Neural cell (in vitro differentiated cells): ENCODE results near the gene UQCRFS1. TPM values are rescaled to one million over a fixed set of nuclear protein-coding genes. Genes with fewer than 3 reads are reported as not detected.
A peak's percentile ranks its signal among the peaks of the same experiment; 100 is the strongest.

Experiments
- H2AFZ ChIP-seq: fragments of 200-600, 300-800 bp; sonication (generic), shearing (Covaris generic); 2 replicates; pipeline ENCODE4 v1.6.0; 2014; ENCODE audit warnings: low read depth, mild to moderate bottlenecking, antibody characterized with exemption, low read length, moderate library complexity
- H3F3A ChIP-seq: fragments of 200-600 bp; shearing (Covaris generic); 2 replicates; pipeline ENCODE4 v1.6.1; 2016; ENCODE audit warnings: mild to moderate bottlenecking, moderate library complexity, mixed read lengths, antibody characterized with exemption, low read length; ENCODE audit not compliant: insufficient read depth, poor library complexity, severe bottlenecking
- H3K27ac ChIP-seq: fragments of 200-600, 300-800 bp; sonication (generic), shearing (Covaris generic); 2 replicates; pipeline ENCODE4 v1.5.1; 2014; ENCODE audit warnings: mild to moderate bottlenecking, low read length, moderate library complexity
- H3K27me3 ChIP-seq: fragments of 300-800, 200-600 bp; sonication (generic), shearing (Covaris generic); 2 replicates; pipeline ENCODE4 v1.6.0; 2014; ENCODE audit warnings: mild to moderate bottlenecking, low read depth, low read length, moderate library complexity; ENCODE audit not compliant: insufficient read depth
- H3K36me3 ChIP-seq: fragments of 300-800, 200-600 bp; sonication (generic), shearing (Covaris generic); 2 replicates; pipeline ENCODE4 v1.5.1; 2014; ENCODE audit warnings: mild to moderate bottlenecking, antibody characterized with exemption, low read length, moderate library complexity; ENCODE audit not compliant: insufficient read depth
- H3K4me2 ChIP-seq: fragments of 300-800, 200-600 bp; sonication (generic), shearing (Covaris generic); 2 replicates; pipeline ENCODE4 v1.6.0; 2014; ENCODE audit warnings: mild to moderate bottlenecking, low read length
- H3K4me3 ChIP-seq: fragments of 300-800, 200-600 bp; sonication (generic), shearing (Covaris generic); 2 replicates; pipeline ENCODE4 v1.5.1; 2014; ENCODE audit warnings: mild to moderate bottlenecking, low read length, moderate library complexity
- H3K79me2 ChIP-seq: fragments of 200-600 bp; shearing (Covaris generic); replicated peaks from 2 replicates; pipeline ENCODE4 v1.6.0; 2014; ENCODE audit warnings: mild to moderate bottlenecking, low read length, moderate library complexity; ENCODE audit not compliant: insufficient read depth
- H3K9ac ChIP-seq: fragments of 300-800, 200-600 bp; sonication (generic), shearing (Covaris generic); 2 replicates; pipeline ENCODE4 v1.6.1; 2016; ENCODE audit warnings: mild to moderate bottlenecking, low read length, mixed read lengths
- H3K9me2 ChIP-seq: fragments of 200-600 bp; shearing (Covaris generic); 2 replicates; pipeline ENCODE4 v1.6.1; 2016; ENCODE audit warnings: mild to moderate bottlenecking, low read length, mixed read lengths; ENCODE audit not compliant: insufficient read depth
- H3K9me3 ChIP-seq: fragments of 200-600, 300-800 bp; sonication (generic), shearing (Covaris generic); 2 replicates; pipeline ENCODE4 v1.6.1; 2016; ENCODE audit warnings: mild to moderate bottlenecking, mixed run types, low read length, moderate library complexity, mixed read lengths
- H4K20me1 ChIP-seq: fragments of 200-600 bp; shearing (Covaris generic); 2 replicates; pipeline ENCODE4 v1.6.1; 2016; ENCODE audit warnings: mild to moderate bottlenecking, mixed run types; ENCODE audit not compliant: insufficient read depth
- CTCF ChIP-seq: fragments of 450-650 bp; IDR thresholded peaks from 2 replicates; pipeline ENCODE4 v1.5.1; 2014; ENCODE audit warnings: antibody characterized with exemption, mild to moderate bottlenecking, moderate library complexity; ENCODE audit not compliant: poor library complexity, severe bottlenecking
- EP300 ChIP-seq: fragments of 450-650 bp; conservative IDR thresholded peaks from 2 replicates; pipeline ENCODE4 v1.6.1; 2014; ENCODE audit warnings: antibody characterized with exemption, mild to moderate bottlenecking, moderate library complexity; ENCODE audit not compliant: poor library complexity, severe bottlenecking
- EZH2 ChIP-seq: fragments of 200-600, 300-800 bp; shearing (Covaris generic), sonication (generic); IDR thresholded peaks from 2 replicates; pipeline ENCODE4 v1.6.1; 2014; ENCODE audit warnings: antibody characterized with exemption, low read length, borderline replicate concordance, mild to moderate bottlenecking; ENCODE audit not compliant: insufficient read depth, poor library complexity, severe bottlenecking
- MXI1 ChIP-seq: fragments of 450-650 bp; conservative IDR thresholded peaks from 2 replicates; pipeline ENCODE4 v1.6.1; 2014; ENCODE audit warnings: antibody characterized with exemption, mild to moderate bottlenecking; ENCODE audit not compliant: poor library complexity, severe bottlenecking
- POLR2AphosphoS5 ChIP-seq: IDR thresholded peaks from 2 replicates; pipeline ENCODE4 v1.6.1; 2012
- RAD21 ChIP-seq: fragments of 450-650 bp; conservative IDR thresholded peaks from 2 replicates; pipeline ENCODE4 v1.6.1; 2014; ENCODE audit warnings: antibody characterized with exemption, mild to moderate bottlenecking, moderate library complexity
- REST ChIP-seq: IDR thresholded peaks from 2 replicates; pipeline ENCODE4 v1.6.1; 2012; ENCODE audit warnings: borderline replicate concordance
- SMC3 ChIP-seq: fragments of 450-650 bp; conservative IDR thresholded peaks from 2 replicates; pipeline ENCODE4 v1.6.1; 2014; ENCODE audit warnings: antibody characterized with exemption, mild to moderate bottlenecking, moderate library complexity; ENCODE audit not compliant: poor library complexity
- TAF1 ChIP-seq: IDR thresholded peaks from 2 replicates; pipeline ENCODE4 v1.6.1; 2012; ENCODE audit warnings: low read depth
- polyA plus RNA-seq: library from polyadenylated mRNA; depleted of rRNA; stranded (reverse); fragments of >200 nt; gene quantifications from 2 replicates; pipeline ENCODE4 v1.2.3, GENCODE V29; 2014

The UQCRFS1 gene
- polyA plus RNA-seq, 1 donor from 2014 or later, result 55.2 TPM

GRCh38 chr19:29241324-29241723 is 28.4 kb upstream of the UQCRFS1 start:
- no peak for TF ChIP-seq EP300
- no peak for TF ChIP-seq POLR2AphosphoS5
- TF ChIP-seq TAF1, result no peak
- TF ChIP-seq MXI1, result no peak
- no peak for TF ChIP-seq SMC3
- TF ChIP-seq CTCF, result no peak
- TF ChIP-seq RAD21, result no peak
- TF ChIP-seq EZH2, result no peak
- TF ChIP-seq REST, result no peak
- no peak overlapping the region for H3K9ac ChIP-seq

GRCh38 chr19:29239213-29239776 is 26.3 kb upstream of the UQCRFS1 start:
- Histone ChIP-seq H3K9ac (no peak overlapping the region), H3F3A (no peaks in the 10 kb centered on the region), H3K4me3 (no peak overlapping the region), H3K27ac (no peak overlapping the region), H3K4me2 (no peak overlapping the region), H3K9me3 (no peaks in the 10 kb centered on the region), H3K36me3 (no peaks in the 10 kb centered on the region), H3K79me2 (no peaks in the 10 kb centered on the region), H3K27me3 (no peaks in the 10 kb centered on the region), H3K9me2 (no peaks in the 10 kb centered on the region), H4K20me1 (no peaks in the 10 kb centered on the region), H2AFZ (no peak overlapping the region)
- no peak for TF ChIP-seq CTCF
- no peak for TF ChIP-seq REST
- no peak for TF ChIP-seq SMC3
- no peak for TF ChIP-seq RAD21
- no peak for TF ChIP-seq EZH2
- no peak for TF ChIP-seq EP300
- TF ChIP-seq POLR2AphosphoS5, result no peak
- TF ChIP-seq MXI1, result no peak
- TF ChIP-seq TAF1, result no peak

More at GRCh38 chr19:29241324-29241723, 28.4 kb upstream of the UQCRFS1 start:
- no peaks in the 10 kb centered on the region for H3K36me3 ChIP-seq
- H2AFZ ChIP-seq, result no peak overlapping the region
- H3K9me2 ChIP-seq, result no peaks in the 10 kb centered on the region
- no peaks in the 10 kb centered on the region for H4K20me1 ChIP-seq
- no peak overlapping the region for H3K4me3 ChIP-seq
- no peak overlapping the region for H3K4me2 ChIP-seq
- H3K27ac ChIP-seq, result peak overlapping the region; percentile 25
- no peaks in the 10 kb centered on the region for H3F3A ChIP-seq
- H3K79me2 ChIP-seq, result no peaks in the 10 kb centered on the region
- no peaks in the 10 kb centered on the region for H3K27me3 ChIP-seq
- no peaks in the 10 kb centered on the region for H3K9me3 ChIP-seq
